ENCODE measurements around the gene DGCR8.
A peak's percentile ranks its signal among the peaks of the same experiment; 100 is the strongest.
"Not testable (repeated sequence)": the region's sequence is repeated elsewhere in the genome, so short reads cannot be mapped to it uniquely, and the experiment has no call there.

DGCR8 gene

GRCh38 chr22:20154602-20155187 is 74.7 kb downstream of the DGCR8 start:
- no peak for DNase-seq (ENCODE audit: low spot score)

GRCh38 chr22:20155330-20156041 is 75.4 kb downstream of the DGCR8 start:
- no peak for DNase-seq (ENCODE audit: low spot score)

GRCh38 chr22:20156042-20156389 is 76.0 kb downstream of the DGCR8 start:
- no peak for DNase-seq (ENCODE audit: low spot score)

GRCh38 chr22:20156611-20157429 is 76.8 kb downstream of the DGCR8 start:
- peak; percentile 61 for DNase-seq (ENCODE audit: low spot score)

- no peak for DNase-seq (ENCODE audit: low spot score)
Observed at GRCh38 chr22:20157430-20158183, 77.6 kb downstream of the DGCR8 start.

- DNase-seq (ENCODE audit: low spot score), result no peak
Observed at GRCh38 chr22:20158391-20159036, 78.5 kb downstream of the DGCR8 start.

GRCh38 chr22:20159076-20159475 is 79.0 kb downstream of the DGCR8 start:
- no peak for DNase-seq (ENCODE audit: low spot score)

GRCh38 chr22:20159531-20159930 is 79.5 kb downstream of the DGCR8 start:
- not testable (repeated sequence) for DNase-seq (ENCODE audit: low spot score)

GRCh38 chr22:20160041-20160440 is 80.0 kb downstream of the DGCR8 start:
- no peak for DNase-seq (ENCODE audit: low spot score)

Data from LoVo (cell line).